H7 (cell line): ENCODE measurements around the gene ENTR1. TPM values are rescaled to one million over a fixed set of nuclear protein-coding genes. Genes with fewer than 3 reads are reported as not detected.
"Not testable (repeated sequence)": the region's sequence is repeated elsewhere in the genome, so short reads cannot be mapped to it uniquely, and the experiment has no call there.

Experiments used
- DNase-seq: peaks from one replicate; pipeline ENCODE4 v3.0.0; 2012
- H3K27me3 ChIP-seq: 2 replicates; pipeline ENCODE4 v1.6.0; 2011; ENCODE audit warnings: mild to moderate bottlenecking, low read length; ENCODE audit not compliant: control insufficient read depth, insufficient read depth
- H3K36me3 ChIP-seq: replicated peaks from 2 replicates; pipeline ENCODE4 v1.5.1; 2011; ENCODE audit warnings: low read length; ENCODE audit not compliant: control insufficient read depth, insufficient read depth
- H3K4me3 ChIP-seq: 2 replicates; pipeline ENCODE4 v1.5.1; 2011; ENCODE audit warnings: low read depth, mild to moderate bottlenecking, control low read depth, low read length, moderate library complexity; ENCODE audit not compliant: insufficient read depth
- total RNA-seq: library from RNA; depleted of rRNA; stranded (reverse); fragments of >200 nt; shearing (Covaris generic); gene quantifications from 2 replicates; pipeline ENCODE4 v1.2.3, GENCODE V29; 2014

ENTR1 gene
- total RNA-seq, 1 experiment from 2014 or later = 141 TPM

DNA sequence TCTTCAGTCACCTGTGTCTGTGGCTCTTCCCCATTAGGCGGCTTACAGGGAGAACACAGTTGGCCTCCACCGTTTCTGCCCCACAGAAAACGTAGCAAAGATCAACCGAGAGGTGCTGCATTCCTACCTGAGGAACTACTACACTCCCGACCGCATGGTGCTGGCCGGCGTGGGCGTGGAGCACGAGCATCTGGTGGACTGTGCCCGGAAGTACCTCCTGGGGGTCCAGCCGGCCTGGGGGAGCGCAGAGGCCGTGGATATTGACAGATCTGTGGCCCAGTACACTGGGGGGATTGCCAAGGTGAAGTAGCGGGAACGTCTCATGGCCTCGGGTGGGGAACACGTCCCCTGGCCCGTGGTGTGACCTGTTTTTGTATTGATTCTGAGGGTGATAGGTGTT, 6.5 kb upstream of the ENTR1 start:
- H3K4me3 ChIP-seq = no peak overlapping the region
- DNase-seq = no peak
- H3K36me3 ChIP-seq = peaks cover 59% of the 10 kb centered on the region
- no peaks in the 10 kb centered on the region for H3K27me3 ChIP-seq

DNA sequence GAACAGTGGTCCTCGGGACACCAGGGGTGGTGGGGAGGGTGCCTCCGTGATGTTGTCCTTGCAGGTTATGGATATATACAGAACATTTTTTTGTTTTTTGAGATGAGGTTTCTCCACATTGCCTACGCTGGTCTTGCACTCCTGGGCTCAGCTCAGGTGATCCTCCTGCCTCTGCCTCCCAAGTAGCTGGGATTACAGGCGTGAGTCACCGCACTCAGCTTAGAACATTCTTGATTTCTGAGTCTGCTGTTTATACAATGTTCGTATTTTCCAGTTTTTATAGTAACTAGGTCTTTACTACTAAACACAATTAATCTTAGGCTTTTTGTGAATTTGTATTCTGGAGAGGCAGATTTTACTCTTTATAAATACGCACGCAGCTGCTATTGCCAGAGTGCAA, 6.0 kb upstream of the ENTR1 start:
- DNase-seq = no peak
- H3K36me3 ChIP-seq = peaks cover 57% of the 10 kb centered on the region
- H3K4me3 ChIP-seq = no peak overlapping the region
- no peaks in the 10 kb centered on the region for H3K27me3 ChIP-seq

DNA sequence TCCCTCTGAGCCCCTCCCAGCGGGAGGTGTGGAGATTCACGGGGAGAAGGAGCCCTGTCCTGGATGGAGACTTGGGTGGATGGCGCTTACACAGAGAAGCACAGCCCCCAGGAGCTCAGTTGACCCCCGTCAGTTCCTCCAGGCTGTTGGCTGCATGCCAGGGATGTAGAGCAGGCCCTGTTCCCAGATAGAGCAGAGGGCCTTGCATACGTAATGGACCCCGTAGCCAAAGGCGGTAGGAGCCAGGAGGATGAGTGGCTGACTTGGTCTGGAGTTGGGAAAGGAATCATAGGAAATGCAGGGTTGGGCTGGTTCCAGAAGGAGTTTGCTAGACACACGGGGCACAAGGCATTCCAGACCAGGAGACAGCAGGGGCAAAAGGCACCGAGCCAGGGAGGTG, 2.5 kb upstream of the ENTR1 start:
- no peak for DNase-seq
- Histone ChIP-seq H3K4me3 (no peak overlapping the region), H3K36me3 (peaks cover 44% of the 10 kb centered on the region), H3K27me3 (no peaks in the 10 kb centered on the region)

DNA sequence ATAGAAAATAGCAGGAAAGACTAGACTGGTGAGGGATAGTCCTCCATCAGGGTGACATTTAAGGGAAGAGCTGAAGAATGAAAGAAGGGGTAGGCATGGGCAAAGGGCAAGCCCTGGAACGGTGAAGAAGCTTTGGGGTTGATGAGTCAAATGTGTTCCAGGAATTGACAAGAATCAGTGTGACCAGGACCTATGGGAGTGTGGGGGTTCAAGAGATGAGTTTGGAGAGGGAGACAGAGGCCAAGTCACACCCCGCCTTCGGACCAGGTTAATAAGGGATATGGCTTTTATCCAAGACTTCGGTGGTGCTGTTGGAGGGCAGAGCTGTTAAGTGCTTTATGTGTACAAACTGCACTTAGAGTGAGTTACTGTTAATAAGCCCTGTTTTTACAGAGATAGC, 964 bp upstream of the ENTR1 start:
- Histone ChIP-seq H3K36me3 (peaks cover 46% of the 10 kb centered on the region), H3K27me3 (no peaks in the 10 kb centered on the region), H3K4me3 (peak overlapping the region; percentile 99)
- DNase-seq = no peak

DNA sequence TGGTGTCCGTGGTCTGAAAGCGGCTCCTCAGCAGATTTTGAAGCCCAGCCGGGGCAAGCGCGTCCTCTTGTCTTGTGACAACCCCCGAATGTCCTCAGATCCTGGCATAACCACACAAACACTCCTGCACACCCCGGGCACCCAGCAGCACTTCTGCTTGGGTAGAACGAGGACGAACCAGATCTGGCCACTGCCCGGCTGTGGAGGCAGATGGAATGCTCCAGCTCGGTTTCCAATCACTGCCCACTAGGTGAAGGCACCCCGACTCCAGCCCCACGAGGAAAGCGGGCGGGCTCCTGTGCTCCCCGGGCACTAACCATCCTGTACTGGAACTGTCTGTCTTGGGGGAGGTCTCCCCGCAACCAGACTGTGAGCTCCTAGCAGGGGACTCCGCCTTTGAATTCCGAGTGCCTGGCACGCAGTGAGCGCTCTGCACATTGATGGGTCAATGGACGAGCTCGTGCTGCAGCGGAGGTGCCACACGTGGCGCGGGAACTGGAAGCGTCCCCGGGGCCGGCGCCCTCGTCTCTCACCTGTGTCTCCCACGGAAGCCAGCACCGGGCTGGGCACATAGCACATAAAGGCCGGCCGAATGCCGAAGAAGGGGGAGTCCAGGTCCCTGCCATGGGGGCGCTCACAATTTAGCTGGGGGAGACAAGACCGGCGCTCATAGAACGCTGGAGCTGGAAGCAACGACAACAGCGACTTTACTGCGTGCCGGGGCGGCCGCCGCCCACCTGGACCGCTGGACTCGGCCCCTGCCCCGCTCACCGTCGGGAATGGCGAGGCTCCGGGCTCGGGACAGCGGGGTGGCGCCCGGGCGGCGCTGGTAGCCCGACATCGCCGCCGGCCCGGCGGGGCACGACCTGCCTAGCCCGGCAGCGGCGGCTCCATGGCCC, 608 bp downstream of the ENTR1 start:
- Histone ChIP-seq H3K4me3 (peak overlapping the region; percentile 99), H3K27me3 (no peaks in the 10 kb centered on the region), H3K36me3 (peaks cover 42% of the 10 kb centered on the region)
- DNase-seq = peak; percentile 88

DNA sequence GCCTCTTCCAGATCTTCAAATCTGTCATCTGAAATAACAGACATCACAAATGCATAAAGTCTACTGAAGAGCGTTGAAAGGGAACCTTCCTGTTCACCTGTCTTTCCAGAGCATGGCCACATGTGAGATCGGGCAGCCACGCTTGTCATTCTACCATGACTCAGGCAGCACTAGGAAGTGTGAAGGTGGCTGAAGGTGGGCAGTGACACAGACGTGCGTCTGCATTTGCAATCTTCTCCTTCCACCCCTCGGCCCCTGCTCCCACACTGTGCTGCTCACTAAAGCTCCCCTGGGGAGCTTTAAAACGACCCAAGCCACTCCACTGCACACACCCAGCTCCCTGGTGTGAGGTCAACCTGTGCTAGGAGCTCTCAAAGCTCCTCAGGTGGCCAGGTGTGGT, 2.5 kb downstream of the ENTR1 start:
- peaks cover 34% of the 10 kb centered on the region for H3K36me3 ChIP-seq

DNA sequence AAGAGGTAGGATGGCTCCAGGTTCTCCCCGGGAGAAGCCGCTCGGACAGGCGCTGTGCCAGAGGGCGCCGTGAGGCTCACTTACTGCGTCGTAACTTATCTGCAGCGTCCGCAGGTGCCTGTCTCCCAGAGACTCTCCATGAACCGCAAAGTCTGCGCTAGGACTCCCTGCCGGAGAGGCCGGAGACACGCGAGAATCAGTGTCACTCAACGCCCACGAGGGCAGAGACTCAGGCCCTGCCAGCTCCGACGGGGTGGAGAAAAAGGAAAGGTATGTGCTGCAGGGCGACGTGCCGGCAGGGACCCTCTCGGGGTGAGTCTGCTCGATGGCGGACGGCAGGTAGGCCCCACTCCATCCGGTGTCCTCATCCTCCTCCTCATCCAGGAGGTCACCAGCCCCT, 3.4 kb downstream of the ENTR1 start:
- H3K36me3 ChIP-seq = peaks cover 32% of the 10 kb centered on the region
- DNase-seq, H3K4me3 ChIP-seq, H3K27me3 ChIP-seq: not testable (repeated sequence)

More for the DNA sequence above, 2.5 kb downstream of the ENTR1 start:
- no peak overlapping the region for H3K4me3 ChIP-seq
- no peak for DNase-seq
- H3K27me3 ChIP-seq = no peaks in the 10 kb centered on the region

DNA sequence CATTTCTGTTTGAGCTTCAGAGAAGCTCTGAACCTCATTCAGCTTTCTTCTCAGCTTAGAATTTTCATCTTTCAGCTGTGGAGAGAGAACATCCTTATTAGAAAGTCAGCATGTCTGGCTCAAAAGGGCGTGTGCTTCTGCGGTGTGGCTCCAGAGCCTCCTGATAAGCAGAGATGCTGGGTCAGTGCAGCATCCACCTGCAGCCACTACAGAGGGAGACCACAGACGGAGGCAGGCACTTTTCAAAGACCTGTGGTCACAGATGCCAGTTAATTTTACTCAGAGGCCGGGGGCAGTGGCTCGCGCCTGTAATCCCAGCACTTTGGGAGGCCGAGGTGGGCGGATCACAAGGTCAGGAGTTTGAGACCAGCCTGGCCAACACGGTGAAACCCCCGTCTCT, 4.5 kb downstream of the ENTR1 start:
- not testable (repeated sequence) for H3K27me3 ChIP-seq, DNase-seq, H3K4me3 ChIP-seq
- peaks cover 33% of the 10 kb centered on the region for H3K36me3 ChIP-seq

DNA sequence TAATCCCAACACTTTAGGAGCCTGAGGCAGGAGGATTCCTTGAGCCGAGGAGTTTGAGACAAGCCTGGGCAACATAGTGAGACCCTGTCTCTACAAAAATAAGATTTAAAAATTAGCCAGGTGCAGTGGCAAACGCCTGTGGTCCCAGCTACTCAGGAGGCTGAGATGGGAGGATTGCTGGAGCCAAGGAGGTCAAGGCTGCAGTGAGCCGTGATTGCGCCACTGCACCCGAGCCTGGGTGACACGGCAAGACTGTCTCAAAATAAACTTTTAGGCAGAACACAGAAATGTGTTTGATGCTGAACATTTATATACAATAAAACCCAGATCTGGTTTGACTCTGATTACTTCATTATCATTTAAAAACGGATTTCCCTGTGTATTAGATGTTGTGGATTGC, 4.9 kb downstream of the ENTR1 start:
- peaks cover 33% of the 10 kb centered on the region for H3K36me3 ChIP-seq
- DNase-seq = no peak
- no peak overlapping the region for H3K4me3 ChIP-seq
- H3K27me3 ChIP-seq = no peaks in the 10 kb centered on the region

DNA sequence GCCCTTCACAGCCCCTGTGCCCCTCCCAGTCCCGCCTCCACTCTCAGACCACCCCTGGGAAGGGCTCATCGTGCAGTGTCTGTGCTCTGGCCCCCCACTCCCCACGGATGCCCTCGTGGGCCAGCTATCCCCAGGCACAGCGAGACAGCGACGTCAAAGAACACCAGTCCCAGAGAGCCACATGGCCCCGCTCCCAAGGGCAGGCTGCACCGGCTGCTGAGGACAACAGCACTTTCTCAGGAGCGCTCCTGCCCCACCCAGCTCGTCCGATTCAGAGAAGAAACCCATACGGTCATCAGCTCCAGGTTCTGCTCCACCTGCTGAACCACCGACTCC, 5.6 kb downstream of the ENTR1 start:
- Histone ChIP-seq H3K36me3 (peaks cover 33% of the 10 kb centered on the region), H3K4me3 (no peak overlapping the region), H3K27me3 (no peaks in the 10 kb centered on the region)
- DNase-seq = no peak

DNA sequence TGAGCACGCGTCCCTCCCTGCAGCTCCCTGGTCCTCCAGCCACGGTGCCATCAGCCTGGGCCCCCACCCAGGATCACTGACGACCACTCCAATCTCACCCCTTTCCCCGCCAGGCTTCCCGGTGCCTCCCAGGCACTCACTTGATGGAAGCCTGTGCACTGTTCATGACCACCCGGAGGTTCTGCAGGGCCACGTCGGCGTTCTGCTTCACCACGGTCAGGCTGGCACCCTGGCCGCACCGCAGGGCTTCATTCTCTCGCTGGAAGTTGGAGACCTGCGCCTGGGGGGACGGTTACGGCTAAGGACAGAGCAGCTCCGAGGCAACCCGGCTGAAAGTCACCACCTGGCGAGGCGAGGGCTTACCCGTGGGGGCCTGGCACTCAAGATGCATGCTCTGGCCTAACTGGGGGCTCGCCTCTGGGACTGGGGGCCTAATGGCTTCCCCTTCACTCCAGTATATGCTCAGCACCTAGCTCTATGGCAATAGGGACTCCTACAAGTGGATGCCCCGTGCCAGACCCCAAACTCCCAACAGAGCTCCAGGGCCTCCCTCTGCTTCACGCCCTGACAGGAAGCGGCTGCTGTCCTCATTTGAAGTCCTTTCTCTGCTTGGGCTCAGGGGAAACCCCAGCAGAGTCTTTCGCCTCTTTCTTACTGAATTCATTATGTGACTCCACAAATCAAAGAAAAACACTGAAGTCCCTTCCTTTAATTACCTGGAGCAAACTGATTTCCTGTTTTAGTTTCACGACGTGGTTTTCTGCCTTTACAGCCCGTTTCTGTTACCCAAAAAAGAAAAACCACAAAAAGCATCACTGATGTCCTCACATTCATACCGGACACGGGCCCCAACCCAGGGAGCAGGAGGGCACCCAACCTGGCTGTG, 6.3 kb downstream of the ENTR1 start:
- no peaks in the 10 kb centered on the region for H3K27me3 ChIP-seq
- no peak overlapping the region for H3K4me3 ChIP-seq
- peaks cover 33% of the 10 kb centered on the region for H3K36me3 ChIP-seq
- no peak for DNase-seq

DNA sequence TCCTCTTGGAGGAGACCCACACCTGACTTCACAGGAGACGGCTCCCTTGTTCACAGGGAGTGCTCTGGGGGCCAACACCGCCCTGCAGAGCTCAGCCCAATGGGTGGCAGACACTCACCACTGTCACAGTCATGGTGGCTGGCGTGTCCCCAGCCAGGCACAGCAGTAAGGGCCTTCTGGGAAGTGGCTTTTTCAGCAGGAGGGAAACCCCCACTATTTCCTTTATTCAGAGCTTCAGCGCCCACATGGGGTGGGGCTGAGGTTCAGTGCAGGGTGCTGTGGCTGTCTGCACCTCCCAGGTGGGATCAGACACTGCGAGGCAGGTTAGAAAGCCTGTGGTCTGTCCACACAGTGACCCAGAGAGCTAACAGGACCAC, 6.9 kb downstream of the ENTR1 start:
- peaks cover 35% of the 10 kb centered on the region for H3K36me3 ChIP-seq

DNA sequence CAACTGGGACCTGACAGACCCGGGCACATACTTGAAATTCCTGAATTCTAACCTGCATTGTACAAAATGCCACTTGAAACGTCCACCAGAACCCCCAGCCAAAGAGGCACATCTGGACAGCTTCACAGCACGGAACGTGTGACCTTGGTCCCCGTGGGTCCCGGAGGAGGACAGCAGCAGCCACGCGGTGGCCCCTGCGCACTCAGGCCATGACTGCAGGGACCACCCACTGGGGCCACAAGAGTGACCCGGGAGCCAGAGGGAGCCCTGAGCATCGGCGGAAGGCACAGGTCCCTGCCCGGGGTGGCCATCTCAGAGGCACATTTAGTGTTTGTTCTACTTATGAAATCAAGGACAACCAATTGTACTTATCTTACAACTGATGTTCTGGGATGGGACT, 8.3 kb downstream of the ENTR1 start:
- H3K36me3 ChIP-seq = peaks cover 39% of the 10 kb centered on the region
- no peaks in the 10 kb centered on the region for H3K27me3 ChIP-seq
- no peak for DNase-seq
- H3K4me3 ChIP-seq = no peak overlapping the region

More for the DNA sequence above, 6.9 kb downstream of the ENTR1 start:
- Histone ChIP-seq H3K27me3 (no peaks in the 10 kb centered on the region), H3K4me3 (no peak overlapping the region)
- no peak for DNase-seq

DNA sequence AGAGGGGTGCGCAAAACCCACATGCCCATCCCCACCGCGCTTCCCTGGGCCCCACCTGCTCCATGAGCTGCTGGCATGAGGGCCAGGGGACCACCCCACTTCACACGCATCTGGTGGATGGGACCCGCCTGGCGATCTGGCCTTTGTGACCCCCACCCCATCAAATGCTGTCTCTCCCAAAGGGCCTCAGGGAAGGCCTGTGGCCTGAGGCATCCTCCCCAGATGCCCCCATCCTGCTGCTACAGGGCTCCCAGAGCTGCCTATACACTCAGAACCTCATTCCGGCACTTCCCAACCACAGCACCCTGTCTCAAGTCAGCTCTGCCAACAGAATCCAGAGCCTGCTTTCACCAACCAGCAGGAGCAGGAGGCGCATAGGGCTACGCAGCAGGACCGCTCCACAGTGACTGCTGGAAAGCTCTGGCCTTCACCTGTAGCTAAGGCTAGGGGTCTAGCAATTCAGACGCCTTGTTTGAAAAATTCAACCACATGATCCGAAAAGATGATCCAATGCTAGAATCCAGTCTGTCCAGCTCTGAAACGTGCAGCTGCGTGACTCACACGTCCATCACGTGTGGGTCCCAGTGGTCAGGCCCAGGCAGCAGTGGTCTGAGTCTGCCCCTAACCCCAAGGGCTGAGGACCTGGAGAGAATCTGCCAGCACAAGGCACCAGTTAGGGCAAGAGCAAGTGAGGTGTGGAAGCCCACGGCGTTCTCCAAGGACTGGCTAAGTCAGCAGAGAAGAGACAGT, 9.1 kb downstream of the ENTR1 start:
- DNase-seq = no peak
- Histone ChIP-seq H3K36me3 (peaks cover 39% of the 10 kb centered on the region), H3K27me3 (no peaks in the 10 kb centered on the region), H3K4me3 (no peak overlapping the region)
